ENCODE results near the gene RASGRP2.
A peak's percentile ranks its signal among the peaks of the same experiment; 100 is the strongest.

RASGRP2 gene

GRCh38 chr11:64694026-64694755, 49.8 kb downstream of the RASGRP2 start:
- DNase-seq = no peak

GRCh38 chr11:64692764-64693331, 51.1 kb downstream of the RASGRP2 start:
- no peak for DNase-seq

GRCh38 chr11:64691543-64691942, 52.4 kb downstream of the RASGRP2 start:
- DNase-seq = no peak

- peak; percentile 52 for DNase-seq
Measured at GRCh38 chr11:64690235-64690634, 53.7 kb downstream of the RASGRP2 start.

- peak; percentile 94 for DNase-seq
Measured at GRCh38 chr11:64688534-64688982, 55.4 kb downstream of the RASGRP2 start.

GRCh38 chr11:64687643-64688533, 56.1 kb downstream of the RASGRP2 start:
- peak; percentile 35 for DNase-seq

- peak; percentile 79 for DNase-seq
Measured at GRCh38 chr11:64687204-64687603, 56.7 kb downstream of the RASGRP2 start.

GRCh38 chr11:64686466-64687170, 57.3 kb downstream of the RASGRP2 start:
- no peak for DNase-seq

- no peak for DNase-seq
Measured at GRCh38 chr11:64685536-64685935, 58.4 kb downstream of the RASGRP2 start.

- DNase-seq = no peak
Measured at GRCh38 chr11:64684357-64684756, 59.6 kb downstream of the RASGRP2 start.

- no peak for DNase-seq
Measured at GRCh38 chr11:64681171-64681570, 62.8 kb downstream of the RASGRP2 start.

- DNase-seq = no peak
Measured at GRCh38 chr11:64679846-64680245, 64.1 kb downstream of the RASGRP2 start.

GRCh38 chr11:64677441-64678023, 66.4 kb downstream of the RASGRP2 start:
- DNase-seq = no peak
